Measurements from ENCODE around the gene GTPBP3. TPM values are rescaled to one million over a fixed set of nuclear protein-coding genes. Genes with fewer than 3 reads are reported as not detected.

GTPBP3 gene
- total RNA-seq, 1 donor from 2014 or later: 11.5 TPM

DNA sequence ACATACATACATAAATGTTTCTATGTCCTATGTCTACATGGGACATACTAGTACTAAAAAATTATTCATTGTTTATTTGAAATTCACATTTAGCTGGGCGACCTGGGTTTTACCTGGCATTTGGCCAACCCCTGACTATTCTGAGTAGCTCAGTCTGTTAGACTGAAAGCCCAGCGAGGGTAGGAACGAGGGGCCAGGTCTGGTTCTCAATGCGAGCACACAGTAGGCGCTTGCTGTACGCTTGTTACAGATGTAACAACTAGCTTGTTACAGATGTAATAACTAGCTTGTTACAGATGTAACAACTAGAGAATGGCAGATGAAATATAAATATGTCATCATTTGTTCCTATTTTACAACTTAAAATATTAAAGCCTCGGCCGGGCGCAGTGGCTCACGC is 1.8 kb upstream of the GTPBP3 start:
- DNase-seq (ENCODE audit: missing footprints) (no peak), ATAC-seq (no peak)
- intact Hi-C loops (cut with DNase I): no loop called here

DNA sequence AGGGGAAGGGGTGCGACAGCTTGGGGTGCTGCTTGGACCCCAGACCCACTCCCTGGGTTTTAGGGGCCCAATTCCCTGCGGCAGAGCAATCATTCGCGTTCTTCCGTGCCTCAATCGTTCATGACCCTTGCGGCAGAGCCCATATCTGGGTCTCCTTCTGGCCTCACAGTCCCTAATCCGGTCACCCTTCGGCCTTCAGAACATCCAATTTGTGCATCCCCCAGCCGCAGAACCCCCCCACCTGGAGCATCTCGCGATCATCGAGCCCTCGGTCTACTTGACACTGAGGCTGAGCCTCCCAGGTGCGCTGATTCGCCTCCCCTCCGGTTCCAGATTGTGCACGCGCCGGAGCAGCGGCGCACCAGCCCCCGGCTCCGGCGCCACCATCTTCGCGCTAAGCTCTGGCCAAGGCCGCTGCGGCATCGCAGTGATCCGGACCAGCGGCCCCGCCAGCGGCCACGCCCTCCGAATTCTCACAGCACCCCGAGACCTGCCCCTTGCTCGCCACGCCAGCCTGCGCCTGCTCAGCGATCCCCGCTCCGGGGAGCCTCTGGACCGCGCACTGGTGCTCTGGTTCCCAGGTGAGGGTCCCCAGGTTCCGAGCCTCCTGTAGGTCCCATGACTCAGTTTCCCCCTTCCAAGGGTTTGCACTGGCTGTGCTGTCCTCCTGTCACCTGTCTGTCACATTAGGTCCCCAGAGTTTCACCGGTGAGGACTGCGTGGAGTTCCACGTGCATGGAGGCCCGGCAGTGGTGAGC is 501 bp downstream of the GTPBP3 start:
- no peak for ATAC-seq
- DNase-seq (ENCODE audit: missing footprints): peak; percentile 69
- intact Hi-C loops (cut with DNase I): loop anchor here (1.0 to 2.0 kb wide), 2 partner anchors 33 to 123 kb away; partner anchors contain the start of genes MRPL34 and USE1

DNA sequence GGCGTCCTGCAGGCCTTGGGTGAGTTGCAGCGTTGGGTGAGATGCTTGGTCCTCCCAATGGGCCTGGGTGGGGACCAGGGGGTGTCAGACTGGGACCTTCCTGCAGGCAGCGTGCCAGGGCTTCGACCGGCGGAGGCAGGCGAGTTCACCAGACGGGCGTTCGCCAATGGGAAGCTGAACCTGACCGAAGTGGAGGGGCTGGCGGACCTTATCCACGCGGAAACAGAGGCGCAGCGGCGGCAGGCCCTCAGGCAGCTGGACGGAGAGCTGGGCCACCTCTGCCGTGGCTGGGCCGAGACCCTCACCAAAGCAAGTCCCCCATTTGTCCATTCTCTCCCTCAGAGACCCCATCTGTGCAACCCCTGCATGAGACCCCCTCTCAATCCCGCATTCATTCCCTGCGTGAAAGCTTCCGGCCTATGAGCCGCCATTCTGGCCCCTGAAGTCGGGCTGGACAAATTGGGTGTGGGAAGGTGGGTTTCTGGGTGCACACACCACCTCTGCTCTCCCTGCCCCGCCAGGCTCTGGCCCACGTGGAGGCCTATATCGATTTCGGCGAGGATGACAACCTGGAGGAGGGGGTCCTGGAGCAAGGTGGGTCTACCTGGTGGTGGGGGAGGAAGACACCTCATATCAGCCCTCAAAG is 1.2 kb downstream of the GTPBP3 start:
- no peak for DNase-seq (ENCODE audit: missing footprints)
- intact Hi-C loops (cut with DNase I): no loop called here
- no peak for ATAC-seq

DNA sequence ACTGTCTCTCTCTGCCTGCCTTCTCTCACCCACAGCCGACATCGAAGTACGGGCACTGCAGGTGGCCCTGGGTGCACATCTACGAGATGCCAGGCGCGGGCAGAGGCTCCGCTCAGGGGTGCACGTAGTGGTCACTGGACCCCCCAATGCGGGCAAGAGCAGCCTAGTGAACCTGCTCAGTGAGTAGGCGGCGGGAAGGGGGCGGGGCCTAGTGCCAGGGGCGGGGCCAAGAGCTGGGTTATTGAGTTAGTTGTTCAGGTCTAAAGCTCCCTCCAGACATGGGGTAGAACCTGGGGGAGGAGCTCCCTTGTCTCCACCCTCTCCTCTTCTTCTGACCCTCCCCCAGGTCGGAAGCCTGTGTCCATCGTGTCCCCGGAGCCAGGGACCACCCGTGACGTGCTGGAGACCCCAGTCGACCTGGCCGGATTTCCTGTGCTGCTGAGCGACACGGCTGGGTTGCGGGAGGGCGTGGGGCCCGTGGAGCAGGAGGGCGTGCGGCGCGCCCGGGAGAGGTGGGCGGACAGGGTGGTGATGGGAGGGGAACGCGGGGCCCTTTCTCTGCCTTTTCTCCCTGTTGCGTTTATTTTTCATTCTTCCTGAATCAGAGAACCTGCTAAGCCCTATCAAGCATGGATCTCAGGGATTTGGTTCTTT is 1.9 kb downstream of the GTPBP3 start:
- ATAC-seq (no peak), DNase-seq (ENCODE audit: missing footprints) (peak; percentile 70)
- intact Hi-C loops (cut with DNase I): no loop called here

- intact Hi-C loops (cut with DNase I): loop anchor here (10.0 kb wide), 1 partner anchor 444 kb away; no protein-coding TSS in a partner anchor
- no peak for ATAC-seq
- peak; percentile 65 for DNase-seq (ENCODE audit: missing footprints)
Observed at GRCh38 chr19:17340302-17340870, 3.0 kb downstream of the GTPBP3 start.

- ATAC-seq (no peak), DNase-seq (ENCODE audit: missing footprints) (no peak)
- intact Hi-C loops (cut with DNase I): loop anchor here (10.0 kb wide), 1 partner anchor 444 kb away; no protein-coding TSS in a partner anchor
Observed at GRCh38 chr19:17340871-17341357, 3.6 kb downstream of the GTPBP3 start.

DNA sequence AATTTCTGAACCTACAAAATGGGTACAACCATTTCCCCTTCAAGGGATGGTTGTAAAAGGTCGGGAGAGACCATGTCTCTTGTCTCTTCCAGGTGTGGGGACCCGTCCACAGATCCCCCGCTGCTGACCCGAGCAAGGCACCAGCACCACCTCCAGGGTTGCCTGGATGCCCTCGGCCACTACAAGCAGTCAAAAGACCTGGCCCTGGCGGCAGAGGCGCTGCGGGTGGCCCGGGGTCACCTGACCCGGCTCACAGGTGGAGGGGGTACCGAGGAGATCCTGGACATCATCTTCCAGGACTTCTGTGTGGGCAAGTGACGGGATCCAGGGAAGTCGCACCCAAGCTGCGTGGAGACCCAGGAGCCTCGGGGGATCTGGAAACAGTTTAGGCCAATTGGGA is 4.0 kb downstream of the GTPBP3 start:
- DNase-seq (ENCODE audit: missing footprints): no peak
- intact Hi-C loops (cut with DNase I): loop anchor here (10.0 kb wide), 1 partner anchor 443 kb away; no protein-coding TSS in a partner anchor
- ATAC-seq: no peak

DNA sequence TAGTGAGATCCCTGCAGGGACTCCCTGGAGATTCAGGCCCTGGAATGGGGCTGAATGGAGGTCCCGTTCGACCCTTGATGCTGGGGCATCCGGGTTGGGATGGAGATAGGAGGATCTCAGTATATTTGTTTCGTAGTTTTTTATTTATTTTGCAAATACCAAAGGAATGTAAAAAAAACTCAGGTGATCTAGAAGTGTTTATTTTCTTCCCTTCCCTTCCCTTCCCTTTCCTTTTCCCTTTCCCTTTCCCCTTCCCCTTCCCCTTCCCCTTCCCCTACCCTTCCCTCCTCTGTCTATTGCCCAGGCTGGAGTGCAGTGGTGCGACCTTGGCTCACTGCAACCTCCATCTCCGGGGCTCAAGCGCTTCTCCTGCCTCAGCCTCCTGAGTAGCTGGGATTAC is 4.5 kb downstream of the GTPBP3 start:
- DNase-seq (ENCODE audit: missing footprints) (no peak), ATAC-seq (no peak)
- intact Hi-C loops (cut with DNase I): loop anchor here (10.0 kb wide), 1 partner anchor 443 kb away; no protein-coding TSS in a partner anchor

- ATAC-seq: peak; percentile 72
- intact Hi-C loops (cut with DNase I): loop anchor here (1.0 to 10.0 kb wide), 4 partner anchors 40 to 511 kb away; partner anchors contain the start of gene RPL18A
- DNase-seq (ENCODE audit: missing footprints): peak; percentile 89
Observed at GRCh38 chr19:17346109-17346671, 8.8 kb downstream of the GTPBP3 start.

DNA sequence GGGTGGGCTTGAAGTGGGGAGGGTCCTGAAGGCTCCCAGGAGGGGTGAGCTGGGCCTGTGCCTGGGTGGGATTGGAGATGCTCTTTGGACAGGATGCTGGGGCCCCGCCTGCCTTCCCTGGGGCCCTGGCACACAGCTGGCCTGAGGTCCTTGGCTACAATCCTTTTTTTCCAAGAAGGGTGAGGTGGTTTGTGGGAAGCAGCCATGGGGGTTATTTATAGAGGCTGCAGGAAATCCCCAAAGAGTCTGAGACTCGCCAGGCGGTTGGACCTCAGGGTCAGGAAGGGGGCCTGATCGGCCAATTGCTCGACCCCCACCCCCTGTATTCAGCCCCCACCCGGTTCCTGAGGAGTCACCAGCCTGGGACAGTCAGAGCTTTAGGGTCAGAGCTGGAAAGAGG is 10.0 kb downstream of the GTPBP3 start:
- ATAC-seq (peak; percentile 40), DNase-seq (ENCODE audit: missing footprints) (no peak)

GRCh38 chr19:17347877-17348276 is 10.5 kb downstream of the GTPBP3 start:
- DNase-seq (ENCODE audit: missing footprints) (no peak), ATAC-seq (no peak)
- intact Hi-C loops (cut with DNase I): loop anchor here (5.0 to 10.0 kb wide), 3 partner anchors 119 to 509 kb away; partner anchors contain the start of gene RPL18A

More for the DNA sequence above, 10.0 kb downstream of the GTPBP3 start:
- intact Hi-C loops (cut with DNase I): loop anchor here (5.0 to 10.0 kb wide), 3 partner anchors 120 to 510 kb away; partner anchors contain the start of gene RPL18A

DNA sequence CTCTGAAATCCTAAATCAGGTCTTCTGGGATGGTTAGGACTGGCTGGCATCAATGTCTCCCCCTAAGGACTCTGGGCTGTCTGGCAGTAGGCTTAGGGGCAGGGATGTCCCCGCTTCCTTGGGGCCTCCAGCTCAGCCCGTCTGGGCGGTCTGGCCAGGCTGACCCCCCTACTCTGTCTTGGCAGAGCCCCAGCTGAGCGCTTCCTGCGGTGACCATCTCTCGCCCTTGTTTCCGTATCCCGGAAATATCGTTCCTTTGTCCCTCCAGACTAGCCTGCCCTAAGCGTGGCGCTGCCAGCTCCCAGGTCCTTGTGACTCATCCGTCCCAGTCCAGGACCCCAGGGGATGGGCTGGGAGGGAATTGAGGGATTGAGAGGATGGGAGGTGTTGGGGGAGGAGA is 11.3 kb downstream of the GTPBP3 start:
- intact Hi-C loops (cut with DNase I): loop anchor here (5.0 to 10.0 kb wide), 3 partner anchors 119 to 509 kb away; partner anchors contain the start of gene RPL18A
- peak; percentile 65 for ATAC-seq
- peak; percentile 76 for DNase-seq (ENCODE audit: missing footprints)

DNA sequence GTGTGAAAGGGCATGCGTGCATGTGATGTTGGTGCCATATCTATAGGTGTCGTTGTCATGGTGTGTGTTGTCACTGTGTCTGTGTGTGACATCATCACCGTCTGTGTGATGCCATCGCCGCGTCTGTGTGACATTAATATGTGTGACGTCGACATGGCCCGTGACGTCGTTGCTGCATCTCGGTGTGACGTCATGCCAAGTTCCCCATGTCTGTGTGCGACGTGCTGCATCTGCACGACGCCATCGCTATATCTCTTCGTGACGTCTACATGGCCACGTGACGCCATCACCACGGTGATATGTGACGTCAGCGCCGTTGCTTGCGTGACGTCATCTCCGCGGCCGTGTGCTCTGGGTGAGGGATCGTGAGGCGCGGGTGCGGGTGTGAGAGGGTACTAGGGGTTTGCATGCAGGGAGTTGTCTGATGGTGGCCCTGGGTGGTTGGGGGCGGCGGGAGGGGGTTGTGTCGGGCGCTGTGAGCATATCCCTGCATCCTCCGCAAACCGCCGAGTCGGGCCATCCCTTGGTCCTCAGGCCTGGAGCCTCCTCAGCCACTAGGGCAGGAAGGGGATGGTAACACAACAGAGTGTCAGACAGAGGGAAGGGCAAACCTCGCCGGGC is 14.6 kb downstream of the GTPBP3 start:
- DNase-seq (ENCODE audit: missing footprints) (no peak), ATAC-seq (no peak)
- intact Hi-C loops (cut with DNase I): no loop called here

DNA sequence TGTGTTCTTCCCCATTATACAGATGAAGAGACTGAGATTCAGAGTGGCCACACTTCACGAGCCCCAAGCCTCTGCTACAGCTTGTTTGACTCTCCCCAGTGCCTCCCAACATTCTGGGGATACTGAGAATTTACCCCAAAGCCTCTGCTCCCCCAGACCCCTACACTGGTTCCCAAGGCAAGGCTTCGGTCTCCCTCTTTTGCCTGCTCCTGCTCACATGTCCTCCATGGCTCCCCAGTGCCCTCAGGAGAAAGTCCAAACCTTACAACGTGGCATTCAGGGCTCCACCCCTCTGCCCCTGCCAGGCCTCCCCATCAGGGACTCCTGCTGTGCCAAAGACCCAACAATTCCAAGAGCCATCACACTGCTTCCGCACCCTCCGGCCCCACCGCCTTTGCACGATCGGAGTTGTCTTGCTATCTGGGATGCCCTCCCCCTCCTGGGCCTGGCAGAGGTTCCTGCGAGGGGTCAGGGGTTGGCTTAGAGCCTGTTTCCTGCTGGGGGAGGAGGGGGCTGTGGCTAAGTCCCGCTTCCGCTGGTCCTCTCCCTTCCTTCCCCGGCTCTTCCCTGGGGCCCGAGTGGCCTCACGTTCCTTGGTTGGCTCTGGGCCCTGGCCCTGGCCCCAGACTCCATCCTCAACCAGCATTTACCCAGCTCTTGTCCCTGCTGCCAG is 15.4 kb downstream of the GTPBP3 start:
- intact Hi-C loops (cut with DNase I): no loop called here
- peak; percentile 20 for ATAC-seq
- peak; percentile 65 for DNase-seq (ENCODE audit: missing footprints)

GRCh38 chr19:17353386-17353785 is 16.0 kb downstream of the GTPBP3 start:
- no peak for ATAC-seq
- intact Hi-C loops (cut with DNase I): no loop called here
- DNase-seq (ENCODE audit: missing footprints): no peak

- intact Hi-C loops (cut with DNase I): no loop called here
- DNase-seq (ENCODE audit: missing footprints) (no peak), ATAC-seq (no peak)
Observed at GRCh38 chr19:17357078-17357666, 19.8 kb downstream of the GTPBP3 start.

GRCh38 chr19:17357724-17358123 is 20.4 kb downstream of the GTPBP3 start:
- DNase-seq (ENCODE audit: missing footprints): no peak
- intact Hi-C loops (cut with DNase I): no loop called here
- no peak for ATAC-seq
